NCI-H1417 treated with DMSO at 0.1 percent for 48 hours (cell line): ENCODE measurements around the gene RNF207.

Experiments
- DNase-seq: peaks from one replicate; lab custom pipeline; 2025; lab: John Stamatoyannopoulos, UW

The RNF207 gene, protein sequence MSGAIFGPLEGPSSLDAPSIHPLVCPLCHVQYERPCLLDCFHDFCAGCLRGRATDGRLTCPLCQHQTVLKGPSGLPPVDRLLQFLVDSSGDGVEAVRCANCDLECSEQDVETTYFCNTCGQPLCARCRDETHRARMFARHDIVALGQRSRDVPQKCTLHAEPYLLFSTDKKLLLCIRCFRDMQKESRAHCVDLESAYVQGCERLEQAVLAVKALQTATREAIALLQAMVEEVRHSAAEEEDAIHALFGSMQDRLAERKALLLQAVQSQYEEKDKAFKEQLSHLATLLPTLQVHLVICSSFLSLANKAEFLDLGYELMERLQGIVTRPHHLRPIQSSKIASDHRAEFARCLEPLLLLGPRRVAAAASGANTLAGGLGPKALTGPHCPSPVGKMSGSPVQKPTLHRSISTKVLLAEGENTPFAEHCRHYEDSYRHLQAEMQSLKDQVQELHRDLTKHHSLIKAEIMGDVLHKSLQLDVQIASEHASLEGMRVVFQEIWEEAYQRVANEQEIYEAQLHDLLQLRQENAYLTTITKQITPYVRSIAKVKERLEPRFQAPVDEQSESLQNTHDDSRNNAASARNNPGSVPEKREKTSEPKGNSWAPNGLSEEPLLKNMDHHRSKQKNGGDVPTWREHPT

DNA sequence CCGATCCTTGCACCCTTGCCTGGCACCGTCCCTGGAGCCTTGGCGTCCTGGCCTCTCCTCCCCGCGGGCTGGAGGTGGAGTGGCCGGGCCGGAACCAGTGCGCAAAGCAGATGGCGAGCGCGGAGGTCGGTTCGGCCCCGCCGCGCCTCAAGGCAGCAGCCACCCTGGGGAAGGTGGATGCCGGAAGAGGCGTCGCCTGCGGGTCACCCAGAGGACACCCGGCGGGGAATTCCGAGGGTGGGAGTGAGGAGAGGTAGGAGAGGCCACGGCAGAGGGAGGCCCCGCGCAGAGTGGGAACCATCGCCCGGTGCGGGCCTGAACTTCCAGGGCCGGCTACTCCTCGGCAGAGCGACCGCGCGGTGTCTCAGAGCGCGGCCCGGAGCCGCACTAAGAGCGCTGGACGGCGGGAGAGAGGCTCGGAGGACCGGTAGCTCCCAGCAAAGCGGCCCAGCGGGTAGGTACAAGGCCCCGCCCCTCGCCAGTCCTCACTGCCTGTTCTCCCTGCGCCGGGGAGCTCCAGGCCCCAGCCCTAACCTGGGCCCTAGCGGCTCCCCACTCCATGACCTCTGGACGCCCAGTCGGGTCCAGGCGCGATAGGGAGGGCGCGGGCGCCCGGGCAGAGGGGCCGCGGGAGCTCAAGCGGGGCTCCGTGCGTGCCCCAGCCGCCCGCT, at the start of gene RNF207:
Gene RNF207, plus strand, starts transcription at position 271 of the 671 bp plus-strand sequence. CDS start 417 bp downstream, outside the sequence.
- no peak for DNase-seq

DNA sequence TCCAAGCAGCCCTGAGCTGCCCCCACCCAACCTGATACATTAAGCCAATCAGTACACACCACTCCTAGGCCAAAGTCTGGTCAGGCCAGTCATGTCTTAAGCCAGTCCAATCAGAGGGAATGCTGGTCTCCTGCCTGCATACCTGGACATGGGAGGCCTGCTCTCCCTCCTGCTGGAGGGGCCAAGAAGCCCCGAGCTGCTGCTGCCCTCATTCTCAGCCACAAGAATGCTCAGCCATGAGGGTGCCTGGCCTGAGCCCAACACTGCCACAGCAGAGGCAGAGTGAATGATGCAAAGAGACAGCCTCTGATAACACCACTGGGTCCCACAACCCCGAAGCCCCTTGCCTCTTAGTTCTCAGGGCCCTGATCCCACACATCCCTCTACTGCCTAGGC, 48.8 kb upstream of the RNF207 start:
- DNase-seq: no peak

DNA sequence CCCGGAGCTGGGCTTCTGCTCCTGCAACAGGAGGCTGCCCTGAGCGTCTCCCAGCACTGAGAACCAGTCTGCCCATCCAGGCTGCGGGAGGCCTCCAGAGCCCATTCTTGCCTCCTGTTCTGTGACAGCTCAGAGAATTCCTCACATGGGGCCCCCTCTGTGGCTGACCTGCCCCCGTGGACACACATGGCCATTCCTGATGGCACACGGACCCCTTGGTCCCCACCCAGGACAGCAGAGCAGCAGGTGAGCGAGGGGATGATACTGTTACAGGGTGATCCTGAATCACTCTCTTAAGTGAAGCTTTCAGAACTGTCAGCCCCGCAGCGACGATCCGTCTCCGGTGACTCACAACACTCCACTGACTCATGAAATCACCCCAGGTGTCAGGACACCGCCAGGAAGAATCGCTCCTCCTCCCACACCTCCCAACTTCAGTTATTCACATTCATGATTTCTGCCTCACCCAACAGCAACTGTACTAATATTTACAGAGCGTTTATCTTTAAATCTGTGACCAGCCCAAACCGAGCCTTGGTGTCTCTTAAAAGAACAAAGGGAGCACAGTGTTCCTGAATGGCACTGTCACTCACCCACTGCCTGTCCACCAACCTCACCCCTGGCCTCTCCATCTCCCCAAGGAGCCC, 48.3 kb upstream of the RNF207 start:
- DNase-seq: peak; percentile 33

DNA sequence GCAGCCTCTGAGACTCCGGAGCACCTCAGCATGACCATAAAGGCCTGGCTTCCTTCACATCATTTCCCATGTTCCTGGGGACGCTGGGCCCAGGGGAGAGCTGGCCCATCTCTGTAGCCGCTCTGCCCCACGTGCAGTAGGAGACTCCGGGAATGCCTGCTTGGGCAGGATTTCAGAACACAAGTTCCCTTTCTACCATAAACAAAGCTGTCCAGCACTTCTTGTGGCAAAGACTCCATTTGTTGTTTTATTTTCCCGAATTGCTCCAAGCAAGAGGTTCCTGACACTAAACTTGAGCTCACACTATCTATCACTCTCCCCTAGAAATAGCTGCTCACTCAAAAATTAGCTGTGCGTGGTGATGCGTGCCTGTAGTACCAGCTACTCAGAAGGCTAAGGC, 47.7 kb upstream of the RNF207 start:
- no peak for DNase-seq

DNA sequence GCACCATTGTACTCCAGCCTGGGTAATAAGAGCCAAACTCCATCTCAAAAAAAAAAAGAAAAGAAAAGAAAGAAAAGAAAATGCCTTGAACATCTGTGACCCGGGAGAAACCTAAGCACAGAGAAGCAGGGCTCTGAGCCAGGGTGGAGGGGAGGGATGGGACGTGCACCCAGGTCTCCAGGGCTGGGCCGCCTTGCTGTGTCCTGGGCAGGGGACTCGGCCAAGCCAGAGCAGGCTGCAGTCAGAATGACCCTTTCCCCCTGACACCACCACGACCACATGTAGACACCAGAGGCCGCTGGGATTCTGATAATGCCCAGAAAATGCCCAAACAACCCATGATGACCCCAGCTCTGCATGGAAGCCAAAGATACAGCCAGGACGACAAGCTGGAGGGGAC, 43.6 kb upstream of the RNF207 start:
- no peak for DNase-seq

DNA sequence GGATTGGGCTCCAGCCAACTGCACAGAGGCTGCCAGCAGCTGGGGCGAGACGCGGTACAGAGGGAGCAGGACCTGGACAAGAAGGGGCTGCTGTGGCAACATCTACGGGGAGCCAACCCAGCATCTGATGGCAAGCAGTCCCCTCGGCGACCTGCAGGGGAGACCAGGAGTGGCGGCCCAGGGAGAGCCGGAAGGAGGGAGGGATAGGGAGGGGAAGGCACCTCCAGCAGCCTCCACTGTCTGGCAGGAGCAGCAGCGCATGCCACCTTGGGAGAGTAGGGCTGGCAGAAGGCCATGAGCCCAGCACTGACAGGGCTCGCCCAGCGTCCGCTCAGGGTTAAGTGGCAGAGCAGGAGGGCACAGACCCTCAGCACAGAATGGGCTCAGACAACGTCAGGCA, 43.1 kb upstream of the RNF207 start:
- DNase-seq: no peak

DNA sequence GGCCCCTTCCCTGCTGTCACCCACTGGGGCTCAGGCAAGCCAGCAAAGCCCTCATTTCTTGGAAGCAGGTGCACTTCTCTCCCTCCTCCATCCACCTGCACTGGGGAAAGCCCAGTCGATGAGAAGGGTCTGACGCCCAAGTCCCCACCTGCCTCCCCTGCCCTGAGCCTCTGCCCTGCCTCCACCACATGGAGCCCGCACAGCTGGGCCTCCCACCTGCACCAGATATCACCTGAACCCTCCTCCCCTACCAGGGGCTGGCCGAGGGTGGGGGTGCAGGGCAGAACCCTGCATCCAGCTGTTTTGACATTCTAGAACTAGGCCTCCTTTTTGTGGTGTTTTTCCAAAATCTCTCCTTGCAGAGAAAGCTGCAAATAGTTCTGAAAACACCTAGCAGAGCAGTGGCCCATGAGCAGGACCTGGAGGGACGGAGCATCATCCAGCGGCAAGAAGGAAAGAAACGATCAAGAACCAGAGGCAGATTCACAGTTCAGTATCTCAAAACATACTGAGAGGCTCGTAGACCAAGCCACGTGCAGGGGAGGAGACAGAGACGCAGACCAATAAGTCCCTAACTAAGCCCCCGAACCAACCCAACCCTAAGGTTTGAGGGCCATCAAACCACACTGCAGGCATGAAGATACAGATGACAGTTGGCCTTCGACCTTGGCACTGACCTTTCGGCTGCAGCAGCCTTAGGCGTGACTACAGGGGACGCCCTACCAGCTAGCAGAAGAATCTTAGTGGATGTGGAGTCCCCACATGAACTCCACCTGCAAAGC, 42.5 kb upstream of the RNF207 start:
- no peak for DNase-seq

DNA sequence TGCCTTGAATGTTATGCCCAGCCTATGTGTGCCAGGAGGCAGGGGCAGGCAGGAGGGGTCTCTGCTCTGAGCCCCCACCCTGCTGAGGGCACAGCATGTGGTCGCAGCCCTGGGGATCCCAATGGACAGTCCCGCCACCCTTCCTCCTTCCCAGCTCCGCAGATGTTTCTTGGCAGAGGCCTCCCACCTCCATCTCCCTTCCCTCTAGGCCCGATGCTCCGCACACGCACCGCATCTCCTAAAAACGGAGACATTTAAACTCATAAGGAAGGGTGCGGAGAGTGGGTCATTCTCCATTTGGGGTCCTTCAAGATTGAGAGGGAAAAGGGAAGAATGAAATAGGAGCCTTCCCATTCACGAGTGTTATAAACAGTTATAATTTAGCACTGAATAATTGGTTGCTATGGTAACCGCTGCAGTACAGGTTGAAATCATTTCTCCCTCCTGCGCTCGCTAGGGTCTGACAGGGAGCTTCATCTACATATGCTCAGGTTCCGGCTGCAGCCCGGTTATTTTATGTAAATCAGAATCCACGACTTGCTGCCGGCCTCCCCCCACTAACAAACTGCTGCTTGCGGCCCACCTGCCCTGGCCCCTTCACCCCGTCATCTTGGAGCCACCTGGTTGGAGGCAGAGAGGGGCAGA, 41.8 kb upstream of the RNF207 start:
- DNase-seq: no peak

DNA sequence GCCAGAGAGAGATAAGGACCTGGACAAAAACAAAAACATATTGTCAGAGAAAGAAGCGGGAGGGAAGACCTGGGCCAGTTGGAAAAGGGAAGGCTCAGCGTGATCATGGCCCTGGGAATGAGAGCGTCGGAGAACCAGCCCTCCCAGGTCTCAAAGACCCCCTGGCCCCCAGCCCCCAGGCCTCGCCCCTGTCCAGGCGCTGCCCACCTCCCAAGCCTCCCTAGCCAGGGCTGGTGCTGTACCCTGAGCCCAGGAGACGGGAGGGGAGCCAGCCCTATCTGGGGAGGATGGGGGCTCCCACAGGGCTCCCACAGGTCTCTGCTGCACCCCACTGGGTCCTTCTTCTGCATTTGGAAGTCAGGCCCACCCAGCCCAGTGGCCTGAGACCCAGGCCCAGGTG, 40.9 kb upstream of the RNF207 start:
- no peak for DNase-seq

DNA sequence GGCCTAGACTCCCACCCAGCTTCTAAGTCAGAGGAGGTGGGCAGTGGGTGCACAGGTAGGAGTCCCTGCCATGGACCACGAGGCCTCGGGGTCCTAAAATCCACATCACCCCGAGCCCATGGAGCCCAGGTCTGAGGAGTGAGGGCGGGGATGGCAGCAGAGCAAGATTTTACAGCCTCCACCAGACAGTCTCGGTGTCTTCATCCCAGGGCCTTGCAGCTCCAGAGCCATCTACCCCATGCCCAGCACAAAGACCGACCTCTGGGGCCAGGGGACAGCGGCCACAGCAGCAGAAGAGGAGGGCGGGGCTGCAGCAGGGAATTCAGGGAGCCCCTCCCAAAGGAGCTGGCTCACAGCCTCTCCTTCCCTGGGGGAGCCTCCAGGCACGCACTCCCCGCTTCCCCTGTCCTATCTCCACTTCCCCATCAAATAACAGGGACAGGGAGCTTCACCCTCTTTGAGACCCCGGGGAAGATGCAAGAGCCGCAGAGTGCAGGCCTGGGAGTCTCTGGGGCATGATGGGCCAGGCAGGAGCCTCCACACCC, 40.4 kb upstream of the RNF207 start:
- no peak for DNase-seq

DNA sequence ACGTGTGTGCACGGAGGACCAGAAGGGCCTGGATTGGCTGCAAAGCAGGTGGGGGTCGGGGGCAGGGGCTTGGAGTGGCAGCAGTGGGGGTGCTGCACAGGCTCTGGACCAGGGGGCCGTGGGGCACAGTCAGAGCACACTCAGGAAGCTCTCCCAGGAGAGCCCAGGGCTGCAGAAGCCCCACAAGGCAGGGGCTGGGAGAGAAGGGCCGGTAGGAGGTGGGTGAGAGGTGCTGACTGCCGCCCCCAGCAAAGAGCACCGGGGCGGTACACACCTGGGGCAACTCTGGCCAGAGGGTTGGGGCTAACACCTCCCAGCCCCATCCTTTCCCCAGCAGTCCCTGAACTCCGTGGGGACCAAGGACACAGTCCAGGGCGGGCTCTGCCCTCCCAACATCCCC, 39.7 kb upstream of the RNF207 start:
- no peak for DNase-seq

DNA sequence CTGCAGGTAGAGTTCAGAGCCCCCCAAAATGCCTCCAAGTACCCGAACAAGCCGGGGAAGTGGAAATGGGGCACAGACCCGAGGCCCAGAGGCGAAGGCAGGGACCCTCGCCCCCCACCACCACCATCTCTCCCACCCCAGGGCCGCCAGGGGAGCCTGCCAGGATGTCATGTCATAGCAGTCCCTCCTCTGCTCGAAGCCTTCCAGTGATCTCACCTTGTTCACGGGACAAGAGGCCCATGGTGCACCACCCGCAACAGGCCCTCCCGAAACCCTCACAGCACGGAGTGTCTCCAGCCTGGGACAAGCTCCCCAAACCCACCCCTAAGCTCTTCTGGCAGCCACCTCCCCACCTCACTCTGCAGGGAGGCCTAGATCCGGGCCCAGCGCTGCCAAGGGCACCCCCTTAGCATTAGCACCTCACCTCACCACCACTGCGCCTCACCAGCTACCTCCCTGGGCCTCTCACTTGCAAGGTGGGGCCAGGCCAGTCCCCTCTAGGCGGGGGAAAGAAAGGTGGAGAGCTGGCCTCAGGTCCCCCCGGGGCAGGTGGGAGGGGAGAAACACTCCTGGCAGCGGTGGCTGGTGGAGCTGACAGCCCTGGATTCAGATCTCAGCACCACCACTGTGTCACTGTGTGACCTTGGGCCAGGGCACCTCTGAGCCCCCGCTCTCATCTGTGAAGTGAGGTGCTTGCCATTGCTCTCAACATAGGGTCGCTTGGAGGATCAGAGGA, 39.1 kb upstream of the RNF207 start:
- no peak for DNase-seq

DNA sequence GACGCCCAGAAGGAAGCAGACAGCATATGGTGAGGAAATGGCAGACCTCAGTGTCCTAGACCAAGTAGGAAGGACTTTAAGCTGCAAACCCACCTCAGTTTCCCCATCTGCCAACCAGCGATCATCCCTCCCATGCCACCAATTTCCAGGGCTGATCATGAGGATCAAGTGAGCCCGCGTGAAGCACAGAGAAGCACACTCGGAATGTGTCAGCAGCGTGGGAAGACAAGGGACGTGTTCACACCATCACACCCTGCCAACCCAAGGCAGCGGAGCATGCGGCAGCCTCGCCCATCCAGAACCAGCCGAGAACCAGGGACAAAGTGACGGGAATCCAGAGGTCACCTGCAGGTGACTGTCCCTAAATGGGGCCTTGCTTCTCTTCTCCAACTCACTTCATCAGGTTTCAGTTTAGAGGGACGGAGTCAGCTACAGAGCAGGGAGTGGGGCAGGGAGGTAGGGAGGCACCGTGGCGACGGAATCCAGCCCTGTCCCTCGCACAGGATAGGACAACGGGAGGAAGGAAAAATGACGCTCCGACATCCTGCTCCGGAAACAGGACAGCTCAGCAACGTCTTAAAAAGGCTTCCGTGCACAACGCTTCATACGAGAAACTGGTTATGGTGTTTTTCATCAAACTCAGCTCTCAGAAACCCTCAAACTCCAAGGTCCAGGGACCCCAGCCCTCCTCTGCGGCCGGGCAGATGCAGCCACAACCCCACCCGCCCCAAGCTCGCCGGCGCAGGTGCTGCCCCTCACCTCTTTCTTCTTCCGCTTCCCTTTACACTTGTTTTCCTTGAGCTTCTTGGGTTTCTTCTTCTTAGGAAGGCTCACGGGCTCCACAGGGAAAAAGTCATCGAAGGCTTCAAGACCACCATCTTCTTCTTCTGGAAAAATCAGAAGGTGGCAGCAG, 38.3 kb upstream of the RNF207 start:
- DNase-seq: no peak

DNA sequence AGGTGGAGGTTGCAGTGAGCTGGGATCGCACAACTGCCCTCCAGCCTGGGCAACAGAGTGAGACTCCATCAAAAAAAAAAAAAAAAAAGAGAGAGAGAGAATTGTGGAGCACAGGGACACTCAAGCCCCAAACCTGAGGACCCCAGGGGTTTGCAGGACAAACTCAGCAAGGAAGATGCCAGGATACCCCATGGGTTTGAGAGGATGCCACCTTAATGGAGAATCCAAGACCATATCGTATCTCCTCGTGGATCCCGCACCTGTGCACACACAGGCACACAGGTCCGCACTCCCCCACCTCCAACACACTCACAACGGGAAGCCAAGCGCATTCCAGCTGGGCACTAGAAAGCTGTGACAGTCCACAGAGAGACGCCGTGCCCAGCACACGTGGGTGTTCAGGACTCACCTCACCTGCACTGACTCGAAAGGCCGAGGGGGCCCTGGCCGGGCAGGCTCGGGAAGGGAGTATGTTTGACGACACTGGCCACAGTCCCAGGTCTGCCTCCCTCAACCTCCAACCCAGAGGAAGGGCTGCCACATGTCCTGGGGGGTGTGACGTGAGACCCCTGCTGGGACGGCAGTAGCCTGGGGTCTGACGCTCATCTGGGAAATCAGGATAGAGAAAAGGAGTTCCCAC, 36.9 kb upstream of the RNF207 start:
- DNase-seq: no peak

DNA sequence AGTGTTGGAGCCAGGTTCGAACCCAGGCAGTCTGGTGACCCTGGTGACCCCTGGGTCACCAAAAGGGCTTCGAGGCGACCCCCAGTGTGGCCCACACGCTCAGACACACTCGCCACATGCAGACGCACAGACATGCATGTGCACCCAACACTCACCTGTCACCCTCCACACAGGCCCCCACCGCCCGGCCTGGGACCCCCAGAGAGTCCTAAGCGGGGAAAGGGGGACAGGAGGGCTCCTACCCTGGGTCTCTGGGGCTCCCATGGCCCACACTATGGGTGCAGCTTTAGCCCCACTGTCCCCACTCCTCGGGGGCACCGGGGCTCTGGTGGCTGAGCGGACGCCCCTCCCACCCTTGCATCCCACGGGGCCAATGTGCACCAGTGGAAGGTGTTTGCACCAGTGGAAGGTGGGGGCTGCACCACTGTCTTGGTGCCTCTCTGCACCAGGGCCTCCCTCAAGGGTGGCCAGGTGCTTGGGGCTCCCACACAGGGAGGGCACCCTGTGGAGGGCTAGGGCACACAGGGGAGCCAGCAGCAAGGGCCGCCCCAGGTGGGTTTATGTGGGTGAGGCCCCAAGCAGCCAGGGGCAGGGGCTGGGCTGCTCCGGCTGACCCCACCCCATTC, 35.7 kb upstream of the RNF207 start:
- no peak for DNase-seq

DNA sequence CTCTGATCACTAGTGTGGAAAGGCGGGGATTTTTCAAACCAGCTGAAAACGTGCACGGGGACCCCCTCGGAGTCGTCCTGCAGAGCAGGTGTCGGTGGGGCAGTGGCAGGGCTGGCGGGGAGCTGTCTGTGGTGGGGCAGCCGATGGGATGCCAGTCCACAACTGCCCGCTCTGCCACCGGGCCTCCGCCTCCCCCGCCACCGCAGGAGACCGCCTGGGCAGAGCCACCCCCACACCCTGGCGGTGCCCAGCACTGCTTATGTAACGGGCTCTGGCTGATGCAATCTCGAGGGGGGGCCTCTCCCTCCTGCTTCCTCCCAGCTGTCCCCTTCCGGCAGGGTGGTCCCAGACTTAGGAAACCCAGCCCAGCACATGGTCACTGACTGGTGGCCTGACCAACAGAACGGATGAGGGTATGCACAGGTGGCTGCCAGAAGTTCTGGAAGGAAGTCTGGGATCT, 35.1 kb upstream of the RNF207 start:
- DNase-seq: no peak

DNA sequence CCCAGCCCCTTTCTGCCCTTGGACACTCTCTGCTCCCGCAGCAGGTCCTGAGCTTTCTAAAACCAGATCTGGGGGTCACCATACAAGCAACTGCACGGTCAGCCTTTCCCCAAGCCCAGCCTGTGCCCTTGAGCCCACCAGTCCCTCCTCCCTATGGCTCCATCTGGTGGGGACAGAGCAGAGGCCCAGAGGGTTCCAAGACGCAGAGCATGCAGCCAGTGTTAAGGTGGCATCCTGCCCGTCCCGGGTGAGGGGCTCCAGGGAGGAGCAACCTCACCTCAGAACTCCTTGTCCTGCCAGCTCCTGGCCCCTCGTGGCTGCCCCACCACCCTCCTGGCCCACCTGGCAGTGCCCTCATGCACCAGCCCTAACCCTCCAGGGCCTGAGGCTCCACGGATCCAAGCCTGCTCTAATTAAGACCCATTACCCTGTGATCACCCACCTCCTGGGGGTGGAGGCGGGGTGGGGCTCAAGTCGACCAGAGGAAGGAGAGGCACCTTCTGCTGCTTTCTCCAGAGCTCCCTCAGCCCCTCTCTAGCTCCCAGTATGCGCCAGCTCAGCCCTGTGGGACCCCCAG, 34.3 kb upstream of the RNF207 start:
- DNase-seq: no peak

DNA sequence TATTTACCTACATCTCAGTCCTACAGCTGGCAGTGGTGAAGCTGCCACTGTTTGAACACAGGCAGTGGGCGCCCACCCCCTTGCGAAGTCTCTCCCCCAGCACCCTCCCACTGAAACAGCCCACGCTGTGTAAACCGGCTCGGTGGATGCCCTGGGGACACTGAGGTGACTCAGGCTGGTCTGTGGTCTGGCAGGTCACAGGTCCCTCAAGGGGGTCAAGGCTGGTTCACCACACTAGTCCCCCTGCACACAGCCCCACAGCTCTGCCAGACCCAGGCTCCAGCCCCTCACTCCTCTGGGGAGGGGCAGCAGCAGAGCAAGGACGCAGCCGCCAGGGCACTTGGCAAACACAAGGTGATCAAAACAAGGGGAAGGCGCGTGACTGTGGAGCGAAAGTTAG, 33.4 kb upstream of the RNF207 start:
- no peak for DNase-seq
